ENCODE results near the gene DTX4.

DNA sequence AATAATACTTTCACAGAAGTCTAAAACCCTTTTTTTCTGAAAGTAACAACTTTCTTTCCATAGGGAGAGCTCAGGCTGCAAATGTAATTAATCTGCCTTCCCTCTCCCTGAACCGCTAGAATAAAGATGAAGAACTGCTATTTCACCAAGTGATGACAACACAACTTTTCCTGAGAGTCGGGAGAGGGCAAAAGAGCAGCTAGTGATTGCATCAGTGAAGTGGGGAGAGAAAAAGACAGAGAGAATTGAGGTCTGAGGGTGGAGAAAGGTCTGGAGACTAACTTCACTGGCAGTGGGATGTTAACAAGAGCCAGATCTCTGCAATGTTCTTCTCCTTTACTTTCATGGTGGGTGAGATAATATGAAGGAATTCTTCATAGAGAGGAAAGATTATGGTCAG lies 51.7 kb downstream of the DTX4 start:
- TF ChIP-seq POLR2A (IDR thresholded peaks at IDR 0.05): no peak
- TF ChIP-seq EP300 (IDR thresholded peaks at IDR 0.05): no peak
- no peak for TF ChIP-seq CTCF (IDR thresholded peaks at IDR 0.05)
- TF ChIP-seq POLR2AphosphoS5 (IDR thresholded peaks at IDR 0.05): no peak
